NCI-H1436 (cell line): ENCODE data around the gene STK24.

ENCODE experiments used
- DNase-seq: peaks from one replicate; lab custom pipeline; 2025; lab: John Stamatoyannopoulos, UW

STK24 gene

GRCh38 chr13:98471934-98472333 lies 105.0 kb downstream of the STK24 start:
- no peak for DNase-seq

GRCh38 chr13:98470920-98471319 lies 106.0 kb downstream of the STK24 start:
- no peak for DNase-seq

GRCh38 chr13:98468929-98469328 lies 108.0 kb downstream of the STK24 start:
- no peak for DNase-seq

GRCh38 chr13:98468361-98468760 lies 108.5 kb downstream of the STK24 start:
- DNase-seq = no peak

- no peak for DNase-seq
Observed at GRCh38 chr13:98467263-98467985, 109.5 kb downstream of the STK24 start.

- DNase-seq = no peak
Observed at GRCh38 chr13:98466634-98467236, 110.2 kb downstream of the STK24 start.

GRCh38 chr13:98462946-98463345 lies 114.0 kb downstream of the STK24 start:
- no peak for DNase-seq

GRCh38 chr13:98462241-98462882 lies 114.5 kb downstream of the STK24 start:
- DNase-seq = no peak

GRCh38 chr13:98461486-98462240 lies 115.2 kb downstream of the STK24 start:
- DNase-seq = no peak

GRCh38 chr13:98460516-98460915 lies 116.4 kb downstream of the STK24 start:
- DNase-seq = no peak

- no peak for DNase-seq
Observed at GRCh38 chr13:98459721-98460370, 117.1 kb downstream of the STK24 start.

GRCh38 chr13:98459171-98459681 lies 117.7 kb downstream of the STK24 start:
- DNase-seq = no peak

GRCh38 chr13:98458431-98458830 lies 118.5 kb downstream of the STK24 start:
- DNase-seq = no peak

- DNase-seq = no peak
Observed at GRCh38 chr13:98457053-98457452, 119.9 kb downstream of the STK24 start.

GRCh38 chr13:98456413-98456845 lies 120.5 kb downstream of the STK24 start:
- DNase-seq = no peak

- no peak for DNase-seq
Observed at GRCh38 chr13:98454389-98454881, 122.5 kb downstream of the STK24 start.

- no peak for DNase-seq
Observed at GRCh38 chr13:98452851-98453843, 123.8 kb downstream of the STK24 start.

GRCh38 chr13:98451676-98452470 lies 125.0 kb downstream of the STK24 start:
- no peak for DNase-seq

- DNase-seq = no peak
Observed at GRCh38 chr13:98450539-98451111, 126.3 kb downstream of the STK24 start.
